ENCODE results near the gene B4GALT1.
"Not testable (repeated sequence)": the region's sequence is repeated elsewhere in the genome, so short reads cannot be mapped to it uniquely, and the experiment has no call there.

B4GALT1 gene

DNA sequence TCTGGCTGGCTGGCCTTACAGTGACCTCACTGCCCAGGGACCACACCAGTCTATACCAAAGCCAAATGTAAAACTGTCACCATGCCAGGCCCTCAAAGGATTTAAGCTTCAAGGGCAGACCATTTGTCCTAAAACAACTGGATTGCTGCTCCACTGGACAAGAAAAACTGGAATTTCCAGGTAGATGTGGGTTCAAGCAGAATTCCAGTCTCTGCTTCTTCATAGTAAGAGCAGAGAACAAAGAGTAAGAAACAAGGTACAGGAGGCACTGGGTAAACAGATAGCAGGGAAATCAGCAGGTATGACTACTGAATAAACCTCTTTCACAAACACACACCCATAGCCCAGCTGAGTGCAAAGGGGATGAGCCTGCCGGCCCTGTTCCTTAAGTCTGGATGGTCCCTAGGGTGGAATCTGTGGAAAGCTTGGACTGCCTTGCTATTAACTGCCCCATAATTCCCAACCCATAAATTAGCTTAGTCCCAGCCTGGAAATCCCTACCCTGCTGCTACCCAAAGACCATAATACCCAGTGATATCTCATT is 5.5 kb downstream of the B4GALT1 start:
- no peak for DNase-seq

DNA sequence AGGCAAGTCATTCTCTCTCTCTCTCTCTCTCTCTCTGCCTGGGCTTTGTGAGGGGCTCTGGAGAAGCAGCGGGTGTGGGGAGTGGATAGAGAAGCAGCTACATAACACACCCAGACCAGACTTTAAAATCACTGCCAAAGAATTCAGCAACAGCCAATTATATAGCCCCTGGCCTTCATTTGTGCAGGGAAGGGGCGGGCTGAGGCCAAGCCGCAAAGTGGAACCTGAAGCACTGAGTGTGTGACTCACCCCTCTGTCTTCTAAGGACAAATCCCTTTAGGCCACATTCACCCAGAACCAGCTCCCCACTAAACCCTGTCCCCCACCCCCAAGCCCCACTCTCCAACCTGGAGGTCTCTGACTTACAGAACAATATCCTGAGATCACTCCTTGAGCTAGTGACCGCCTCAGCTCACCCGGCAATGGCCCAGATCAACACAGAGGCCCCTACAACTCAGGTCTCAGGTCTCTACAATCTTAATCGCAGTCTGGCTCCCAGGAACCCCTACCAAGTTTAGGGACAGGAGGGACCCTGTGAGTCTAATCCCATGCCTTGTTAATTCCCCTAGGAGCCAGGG is 6.0 kb downstream of the B4GALT1 start:
- no peak for DNase-seq

DNA sequence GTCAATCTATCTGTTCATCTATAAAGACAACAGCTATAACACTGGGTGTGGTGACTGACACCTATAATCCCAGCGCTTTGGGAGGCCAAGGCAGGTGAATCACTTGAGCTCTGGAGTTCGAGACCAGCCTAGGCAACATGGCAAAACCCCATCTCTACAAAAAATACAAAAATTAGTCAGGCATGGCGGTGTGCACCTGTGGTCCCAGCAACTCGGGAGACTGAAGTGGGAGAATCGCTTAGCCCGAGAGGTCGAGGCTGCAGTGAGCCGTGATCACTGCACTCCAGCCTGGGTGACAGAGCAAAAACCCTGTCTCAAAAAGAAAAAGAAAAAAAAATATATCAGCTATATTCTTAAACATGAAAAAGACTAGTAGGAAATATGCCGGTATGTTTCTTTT is 6.7 kb downstream of the B4GALT1 start:
- not testable (repeated sequence) for DNase-seq

DNA sequence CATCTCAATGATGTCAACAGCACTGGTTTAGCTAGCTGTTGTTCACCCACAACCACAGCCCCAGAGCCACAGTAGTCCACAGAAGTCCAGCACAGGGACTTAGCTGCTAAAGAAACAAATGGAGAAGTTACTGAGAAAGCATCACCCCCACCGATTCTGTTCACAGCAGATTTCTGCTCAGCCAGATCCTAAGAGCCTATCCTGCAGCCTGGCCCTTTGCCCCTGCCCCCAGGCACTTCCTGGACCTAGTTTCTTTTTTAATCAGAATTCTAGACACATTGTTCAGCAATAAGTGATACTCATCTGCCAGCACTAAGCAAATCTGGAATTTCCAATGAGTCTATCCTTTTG is 7.4 kb downstream of the B4GALT1 start:
- DNase-seq = peak; percentile 42

DNA sequence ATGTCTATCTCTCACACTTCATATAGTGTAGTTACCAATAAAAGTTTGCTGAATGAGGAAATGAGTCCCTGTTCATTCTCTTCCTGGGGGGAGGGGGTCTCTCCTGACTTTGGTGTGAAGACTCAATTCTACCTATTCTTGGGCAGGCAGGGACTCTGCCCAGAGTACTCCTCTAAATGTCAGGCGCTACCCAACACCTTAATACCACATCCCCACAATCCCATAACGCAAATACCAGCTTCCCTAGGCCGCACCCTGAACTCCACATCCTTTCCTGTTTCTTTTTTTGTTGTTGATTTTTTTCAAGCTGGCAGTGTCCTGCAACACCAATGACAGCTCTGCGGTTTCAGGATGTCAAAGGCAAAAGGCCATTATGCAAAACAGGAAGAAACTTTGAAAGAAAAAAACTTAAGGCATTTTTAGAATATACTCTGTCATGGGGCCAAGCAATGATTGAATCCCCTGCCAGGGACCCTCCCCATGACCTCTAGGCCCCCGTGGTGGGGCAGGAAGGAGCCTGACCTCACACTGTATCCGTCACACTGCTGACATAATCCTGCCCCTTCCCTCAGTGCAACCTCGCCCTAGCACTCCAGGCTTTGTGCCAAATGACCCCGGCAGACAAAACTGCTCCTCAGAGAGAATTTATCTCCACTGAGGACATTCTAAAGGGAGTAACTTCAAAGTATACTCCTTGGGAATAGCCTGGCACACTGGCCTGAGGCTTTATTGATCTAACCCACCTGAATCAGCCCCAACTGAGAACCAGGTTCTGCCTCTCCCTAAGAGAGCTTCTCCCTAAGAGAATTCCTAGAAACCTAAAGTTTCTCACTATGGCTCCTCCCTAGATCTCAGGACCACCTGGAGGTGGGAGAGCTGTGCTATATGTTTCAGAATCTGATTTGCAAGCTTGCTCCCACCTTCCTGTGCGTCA is 8.0 kb downstream of the B4GALT1 start:
- DNase-seq = peak; percentile 42

DNA sequence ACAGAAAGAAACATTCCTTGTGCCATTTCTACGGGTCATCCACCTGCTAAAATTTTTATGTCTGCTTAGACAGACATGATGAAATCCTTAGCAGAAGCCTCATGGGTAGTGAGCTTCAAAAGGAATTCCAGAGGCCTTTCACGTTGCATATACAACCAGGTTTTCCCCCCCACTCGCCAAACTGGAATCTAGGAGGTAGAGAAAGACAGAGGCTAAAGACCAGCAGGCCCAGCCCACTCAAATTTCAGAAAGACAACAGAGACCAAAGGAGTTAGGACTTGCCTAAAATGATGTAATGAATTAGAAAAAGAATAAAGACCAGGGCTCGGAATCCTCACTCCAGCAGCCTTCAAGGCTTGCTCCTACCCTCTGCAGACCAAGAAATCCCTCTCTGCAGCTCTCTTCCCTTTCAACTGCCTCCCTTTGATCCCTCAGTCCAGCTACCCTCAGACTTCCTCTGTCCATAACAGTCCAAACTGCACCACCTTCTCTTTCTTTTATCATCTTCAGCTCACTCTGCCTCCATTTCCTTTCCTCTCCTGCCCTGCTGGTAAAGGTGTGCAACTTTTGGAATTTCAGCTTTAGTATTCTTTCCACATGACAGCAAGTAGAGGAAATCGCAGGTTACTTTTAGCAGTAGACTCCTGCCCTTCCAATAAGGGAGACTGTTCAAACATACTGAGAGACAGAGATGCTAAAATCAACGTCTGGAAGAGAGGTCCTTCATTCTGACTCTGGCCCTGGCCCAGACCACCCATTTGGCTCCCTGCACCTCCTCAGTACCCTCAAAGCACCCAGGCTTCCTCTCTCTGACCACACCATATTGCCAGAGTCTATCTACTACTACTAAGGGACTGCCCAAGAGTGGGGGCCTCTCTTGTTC is 8.9 kb downstream of the B4GALT1 start:
- DNase-seq = no peak

DNA sequence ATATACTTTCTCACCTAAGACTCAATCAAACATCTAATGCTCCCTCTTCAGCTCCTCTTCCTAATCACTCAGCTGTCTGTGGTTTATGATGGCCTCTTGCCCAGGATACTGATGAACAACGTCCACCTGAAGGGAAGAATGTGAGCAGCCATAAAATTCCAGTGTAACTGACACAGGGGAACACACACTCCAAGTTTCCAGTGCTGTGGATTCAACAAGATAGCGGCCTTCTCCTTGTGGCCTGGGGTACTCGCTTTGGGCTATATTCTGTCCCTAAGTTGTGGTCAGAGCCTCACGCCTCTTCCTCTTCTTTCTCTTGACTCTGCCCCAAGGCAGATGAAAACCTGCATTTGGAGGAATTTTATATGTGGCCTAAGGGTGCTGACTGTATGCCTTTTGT is 11.7 kb downstream of the B4GALT1 start:
- DNase-seq = no peak

DNA sequence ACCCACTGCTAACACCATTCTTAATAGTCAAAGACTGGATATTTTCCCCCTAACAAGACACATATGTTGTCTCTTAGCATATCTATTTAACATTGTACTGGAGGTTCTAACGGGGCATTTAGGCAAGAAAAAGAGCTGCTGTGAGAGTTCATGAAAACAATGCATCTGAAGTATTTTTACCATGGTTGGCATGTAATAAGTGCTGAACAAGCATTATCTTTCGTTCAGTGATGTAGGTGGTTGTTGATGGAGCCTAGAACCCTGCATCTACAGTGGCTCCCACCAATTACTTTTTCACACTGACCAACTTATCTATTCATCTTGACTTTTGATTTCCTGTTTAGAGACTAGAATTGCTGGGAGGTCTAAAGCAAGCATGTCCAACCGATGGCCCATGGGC is 12.8 kb downstream of the B4GALT1 start:
- no peak for DNase-seq

DNA sequence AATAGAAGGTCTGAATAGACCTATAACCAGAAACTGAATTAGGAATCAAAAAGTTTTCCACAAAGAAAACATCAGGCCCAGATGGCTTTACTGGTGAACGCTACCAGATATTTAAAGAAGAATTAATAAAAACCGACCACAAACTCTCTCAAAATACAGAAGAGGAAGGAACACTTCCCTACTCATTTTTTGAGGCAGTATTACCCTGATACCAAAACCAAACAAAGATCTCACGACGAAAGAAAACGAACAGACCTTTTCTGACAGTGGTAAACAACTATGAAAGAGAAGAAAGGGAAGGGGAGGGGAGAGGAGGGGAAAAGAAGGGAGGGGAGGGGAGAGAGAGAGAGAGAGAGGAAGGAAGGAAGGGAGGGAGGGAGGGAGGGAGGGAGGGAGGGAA is 13.5 kb downstream of the B4GALT1 start:
- peak; percentile 29 for DNase-seq

DNA sequence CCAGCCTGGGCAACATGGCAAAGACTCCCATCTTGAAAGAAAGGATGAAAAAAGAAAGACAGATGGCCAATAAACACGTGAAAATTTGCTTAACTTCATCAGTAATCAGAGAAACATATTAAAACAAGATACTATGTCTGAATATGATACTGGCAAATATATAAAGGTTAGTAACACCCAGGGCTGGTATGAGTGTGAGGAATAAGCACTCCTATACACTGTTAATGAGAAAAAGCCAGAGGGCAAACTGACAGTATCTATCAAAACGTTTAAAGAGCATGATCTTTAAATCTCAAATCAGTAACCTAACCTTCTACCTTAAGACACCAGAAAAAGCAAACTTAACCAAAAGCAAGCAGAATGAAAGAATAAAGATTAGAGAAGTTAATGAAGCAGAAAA is 14.1 kb downstream of the B4GALT1 start:
- DNase-seq = no peak

DNA sequence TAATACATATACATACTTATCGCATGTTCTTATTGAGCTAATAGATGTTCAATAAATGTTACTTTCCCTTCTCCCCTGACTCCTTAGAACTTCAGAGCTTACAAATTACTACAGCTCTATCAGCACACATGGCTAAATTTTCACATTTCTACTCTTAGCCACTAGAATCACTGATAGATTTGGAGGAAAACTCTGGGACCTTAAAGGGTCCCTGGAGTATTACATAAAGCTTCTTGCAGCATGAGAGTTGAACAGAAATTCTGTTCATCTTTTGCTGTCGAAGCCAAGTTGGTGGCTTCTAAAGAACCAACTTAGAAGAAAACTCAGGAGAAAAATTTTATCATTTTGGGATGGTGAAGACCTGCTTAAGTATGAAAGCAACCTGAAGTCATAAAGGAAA is 15.5 kb downstream of the B4GALT1 start:
- DNase-seq = no peak

DNA sequence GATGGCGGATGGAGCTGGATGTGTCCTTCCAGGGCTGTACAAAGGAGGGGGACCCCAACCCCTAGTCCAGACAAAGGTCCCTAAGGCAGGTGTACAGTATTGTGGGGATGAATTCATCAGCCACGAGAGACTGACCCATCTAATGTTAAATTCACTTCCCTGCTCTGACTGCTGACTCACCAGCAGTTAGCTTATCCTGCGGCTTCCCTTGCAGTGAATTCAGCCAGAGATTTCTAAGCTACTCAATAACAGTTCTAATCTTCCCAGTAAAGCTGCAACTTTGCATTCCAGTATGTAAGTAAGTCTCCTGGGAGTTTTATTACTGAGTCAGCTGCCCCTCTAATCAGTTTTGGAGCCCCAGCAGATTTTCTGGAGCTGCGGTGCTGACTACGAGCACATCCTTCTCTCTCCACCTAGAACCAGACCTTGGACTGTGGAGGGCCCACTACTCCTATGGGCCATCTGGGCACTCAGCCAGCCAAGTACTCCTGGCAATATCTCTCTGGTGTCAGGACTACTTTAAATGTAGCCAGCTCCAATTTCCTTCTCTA is 16.1 kb downstream of the B4GALT1 start:
- no peak for DNase-seq

DNA sequence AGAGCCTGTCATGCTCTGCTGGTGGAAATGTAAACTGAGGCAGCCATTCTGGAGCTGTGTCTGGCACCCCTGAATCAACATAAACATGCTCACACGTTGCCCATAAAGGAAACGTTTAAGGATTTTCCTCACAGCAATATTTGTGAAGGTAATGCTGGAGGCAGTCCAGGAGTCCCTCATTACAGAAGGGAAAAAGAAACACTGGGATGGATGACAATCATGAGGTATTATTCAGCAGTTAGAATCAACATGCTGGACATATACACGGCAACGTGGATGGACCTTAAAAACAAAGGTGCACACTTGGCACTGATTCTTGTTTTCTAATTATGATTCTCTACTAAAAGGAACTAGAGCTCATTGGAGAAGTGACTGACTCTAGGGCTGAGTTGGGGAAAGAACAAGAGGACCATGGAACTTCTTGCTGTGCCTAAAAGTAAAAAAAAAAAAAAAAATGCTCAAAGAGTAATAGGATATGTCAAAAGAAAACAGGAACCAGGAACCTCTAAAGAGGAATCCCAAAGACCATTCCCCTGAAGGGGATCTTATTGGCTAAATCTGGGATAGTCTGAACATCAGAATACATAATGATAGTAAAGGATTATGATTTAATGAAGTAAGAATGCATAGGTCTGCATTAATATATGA is 18.6 kb downstream of the B4GALT1 start:
- no peak for DNase-seq

DNA sequence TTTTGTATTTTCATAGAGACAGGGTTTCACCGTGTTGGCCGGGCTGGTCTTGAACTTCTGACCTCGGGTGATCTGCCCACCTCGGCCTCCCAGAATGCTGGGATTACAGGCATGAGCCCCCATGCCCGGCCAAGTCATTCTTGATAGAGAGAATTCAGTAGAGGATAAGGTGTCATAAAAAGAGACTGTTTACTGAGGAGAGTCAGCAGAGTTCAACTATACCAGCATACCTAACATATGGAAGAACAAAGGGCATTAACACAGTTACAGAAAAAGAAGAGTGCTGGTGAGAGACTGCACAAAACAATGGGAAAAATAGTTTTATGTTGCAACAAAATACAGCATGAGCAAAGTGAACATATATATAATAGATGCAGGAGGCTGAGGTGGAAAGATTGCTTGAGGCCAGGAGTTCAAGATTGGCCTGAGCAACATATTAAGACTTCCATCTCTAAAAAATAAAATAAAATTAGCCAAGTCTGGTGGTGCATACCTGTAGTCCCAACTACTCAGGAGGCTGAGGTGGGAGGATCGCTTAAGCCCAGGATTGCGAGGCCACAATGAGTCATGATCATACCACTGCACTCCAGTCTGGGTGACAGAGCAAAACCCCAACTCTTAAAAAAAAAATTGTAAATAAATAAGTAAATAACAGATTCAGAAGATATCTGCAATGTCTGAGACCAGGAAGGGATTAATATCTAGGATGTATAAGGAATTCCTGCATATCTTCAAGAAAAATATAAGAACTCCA is 19.5 kb downstream of the B4GALT1 start:
- DNase-seq = no peak

DNA sequence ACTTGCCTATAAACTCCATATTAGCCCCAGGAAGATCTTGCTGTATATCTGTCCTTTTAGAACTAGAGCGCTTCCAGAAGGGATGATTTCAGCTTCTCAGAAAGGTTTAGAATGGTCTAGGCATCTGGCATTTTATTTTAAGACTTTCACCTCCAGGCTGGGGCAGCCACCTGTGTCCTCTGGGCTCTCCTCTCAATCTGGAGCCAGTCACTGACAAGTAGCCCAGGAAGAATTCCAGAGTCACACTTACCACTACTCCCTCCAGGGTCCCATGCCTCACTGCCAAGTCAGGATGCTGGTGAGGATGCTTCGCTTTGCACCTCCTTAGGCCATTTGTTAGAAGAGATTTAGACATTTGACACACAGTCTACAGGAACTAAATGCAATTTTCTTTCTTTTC is 20.8 kb downstream of the B4GALT1 start:
- DNase-seq = no peak

DNA sequence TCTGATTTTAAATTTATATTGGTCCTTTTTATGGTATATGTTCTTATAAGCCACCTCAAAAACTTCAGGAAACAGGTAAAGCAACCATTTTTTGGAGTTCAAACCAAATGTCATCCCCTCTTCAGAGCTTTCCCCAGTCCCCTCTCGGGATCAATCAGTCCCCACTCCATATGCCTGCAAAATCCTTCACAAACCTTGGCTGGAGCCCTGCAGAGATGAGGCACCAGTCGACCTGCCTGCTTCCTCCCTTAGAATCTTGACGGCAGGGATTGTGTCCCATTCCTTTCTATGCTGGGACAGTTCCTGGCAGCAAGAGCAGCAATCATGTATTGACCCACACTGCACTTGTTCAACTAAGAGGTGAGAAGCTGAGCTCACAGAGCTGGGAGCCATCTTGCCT is 22.6 kb downstream of the B4GALT1 start:
- DNase-seq = no peak

DNA sequence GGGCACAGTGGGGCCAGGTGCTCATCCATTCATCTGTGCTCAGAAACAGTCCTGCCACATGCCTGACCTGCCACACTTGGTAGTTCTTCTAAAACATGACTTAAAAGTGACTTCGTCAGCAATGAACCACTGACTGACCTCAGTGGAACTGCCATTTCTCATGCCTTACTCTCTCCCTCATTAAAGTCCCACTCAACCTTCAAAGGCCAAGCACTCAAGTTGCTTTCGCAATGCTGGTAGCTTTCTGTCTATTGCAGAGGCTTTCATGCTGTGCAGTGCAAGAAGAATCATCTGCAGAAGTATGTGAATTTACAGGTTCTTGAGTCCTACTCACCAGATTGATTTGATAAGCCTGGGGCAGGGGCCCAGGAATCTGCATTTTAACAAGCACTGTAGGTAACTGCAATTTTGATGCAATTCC is 23.9 kb downstream of the B4GALT1 start:
- no peak for DNase-seq

DNA sequence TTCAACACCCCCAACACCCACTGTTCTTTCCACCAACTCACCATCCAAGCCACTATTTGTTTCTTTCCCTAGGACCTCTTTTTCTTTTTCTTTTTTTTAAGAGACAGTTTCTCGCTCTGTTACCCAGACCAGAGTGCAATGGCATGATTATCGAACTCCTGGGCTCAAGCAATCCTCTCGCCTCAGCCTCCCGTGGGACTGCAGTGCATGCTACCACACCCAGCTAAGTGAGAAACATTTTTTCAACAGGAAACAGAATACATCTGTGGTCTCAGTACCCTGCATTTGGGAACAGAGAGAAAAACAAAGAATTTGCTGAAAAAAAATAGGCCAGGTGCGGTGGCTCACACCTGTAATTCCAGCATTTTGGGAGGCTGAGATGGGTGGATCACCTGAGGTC is 24.6 kb downstream of the B4GALT1 start:
- no peak for DNase-seq

DNA sequence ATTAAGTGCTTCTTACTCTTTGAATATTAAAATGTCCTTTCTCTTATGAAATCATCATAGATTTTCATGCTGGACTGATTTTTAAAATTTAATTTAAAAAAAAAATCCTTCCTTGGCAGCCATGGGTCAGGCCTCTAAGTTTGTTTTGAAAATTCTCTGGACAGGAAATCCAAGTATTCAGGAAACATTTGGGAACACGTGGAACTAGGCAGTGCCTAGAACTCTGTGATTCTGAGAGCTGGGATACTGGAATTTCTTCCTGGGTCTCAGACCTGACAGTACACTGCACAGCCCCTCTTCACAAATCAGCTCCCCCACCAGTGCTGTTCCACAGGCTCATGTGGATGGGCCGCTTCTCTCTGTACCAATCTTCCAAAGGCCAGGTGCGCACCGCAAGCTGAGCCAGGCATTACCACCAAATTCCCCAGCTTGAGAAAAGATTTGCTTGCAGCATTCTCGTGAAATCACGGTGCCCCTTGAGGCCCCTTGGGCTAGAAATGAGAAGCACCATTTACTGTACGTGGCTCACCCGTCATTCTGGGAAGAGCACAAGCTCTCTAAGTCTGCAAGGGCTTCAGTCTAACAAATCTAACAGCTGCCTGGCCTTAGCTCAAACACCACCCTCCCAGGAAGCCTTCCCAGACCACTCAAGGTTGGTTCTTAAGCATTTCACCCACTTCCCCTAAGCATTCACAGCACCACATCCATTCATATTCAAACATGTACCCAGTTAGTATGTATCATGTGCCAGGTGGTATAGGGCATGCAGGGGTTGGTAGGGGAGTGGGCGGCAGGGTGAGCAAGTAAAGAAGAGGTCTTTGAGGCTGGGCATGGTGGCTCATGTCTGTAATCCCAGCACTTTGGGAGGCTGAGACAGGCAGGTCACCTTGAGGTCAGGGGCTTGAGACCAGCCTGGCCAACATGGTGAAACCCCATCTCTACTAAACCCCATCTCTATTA is 26.5 kb downstream of the B4GALT1 start:
- DNase-seq = no peak

DNA sequence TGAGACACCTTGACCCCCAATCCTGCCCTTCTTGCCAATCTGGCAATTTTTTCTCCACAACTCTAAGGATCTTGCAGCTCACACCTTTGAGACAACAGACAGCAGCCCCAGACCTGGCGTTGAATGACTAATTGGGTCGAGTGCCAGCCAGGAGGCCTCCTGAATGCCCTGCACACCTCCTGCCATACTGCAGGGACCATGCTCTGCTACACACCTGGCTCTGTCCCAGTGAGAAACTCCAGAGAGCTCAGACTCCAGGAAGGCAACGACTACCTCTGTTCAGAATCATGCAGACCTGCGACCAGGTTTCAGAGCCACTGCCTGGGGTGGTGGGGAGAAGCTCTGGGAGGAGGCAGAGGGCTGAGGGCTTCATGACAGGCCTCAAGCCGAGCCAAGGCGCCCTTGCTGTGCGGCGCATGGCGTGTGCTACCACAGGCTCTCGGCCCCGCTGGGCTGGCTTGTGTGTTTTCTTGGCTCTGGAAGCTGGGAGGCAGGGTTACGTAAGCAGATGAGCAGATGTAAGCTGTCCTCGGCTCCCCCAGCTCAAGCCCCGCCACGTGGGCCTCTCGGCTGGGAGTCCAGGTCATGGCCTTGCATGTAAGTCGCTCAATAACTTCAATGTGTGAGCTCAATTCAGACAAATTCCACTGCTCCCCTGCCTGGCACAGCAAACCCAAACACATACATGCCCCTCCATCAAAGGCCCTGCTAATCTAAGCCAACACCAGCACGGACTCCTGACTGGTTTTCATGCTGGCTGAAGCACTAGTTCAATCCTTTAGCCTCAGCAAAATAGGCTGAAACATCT is 27.5 kb downstream of the B4GALT1 start:
- DNase-seq = no peak
